Stimulated activated CD8-positive, alpha-beta memory T cell treated with anti-CD3 and anti-CD28 coated beads, Interleukin-15, amount 100 ng/mL, for 1 hour (primary cell): ENCODE measurements around the gene ARL8A.
"Not testable (repeated sequence)": the region's sequence is repeated elsewhere in the genome, so short reads cannot be mapped to it uniquely, and the experiment has no call there.

Experiments
- DNase-seq: peaks from one replicate; pipeline ENCODE4 v3.0.0-alpha.2; 2020; ENCODE audit warnings: low read depth

The ARL8A gene

GRCh38 chr1:202158810-202159533, 14.4 kb upstream of the ARL8A start:
- no peak for DNase-seq

DNA sequence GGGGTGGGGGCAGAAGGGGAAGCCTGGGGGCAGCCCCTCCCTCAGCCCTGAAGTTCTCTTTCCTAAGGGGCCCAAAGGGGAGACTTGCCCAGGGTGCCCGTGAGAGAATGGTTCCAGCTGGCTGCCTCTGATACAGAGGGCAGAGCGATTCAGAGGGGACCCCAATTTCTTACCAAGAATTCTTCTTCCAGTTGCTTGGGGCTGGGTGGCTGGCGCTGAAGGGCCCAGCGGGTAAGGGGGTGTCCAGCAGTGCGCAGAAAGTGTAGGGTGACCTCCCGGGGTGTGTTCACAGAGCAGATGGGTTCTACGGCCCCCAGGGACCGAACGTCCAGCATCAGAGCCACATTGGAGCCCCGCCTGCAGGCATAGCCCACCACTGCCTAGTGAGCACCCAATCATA, 13.4 kb upstream of the ARL8A start:
- DNase-seq = no peak

DNA sequence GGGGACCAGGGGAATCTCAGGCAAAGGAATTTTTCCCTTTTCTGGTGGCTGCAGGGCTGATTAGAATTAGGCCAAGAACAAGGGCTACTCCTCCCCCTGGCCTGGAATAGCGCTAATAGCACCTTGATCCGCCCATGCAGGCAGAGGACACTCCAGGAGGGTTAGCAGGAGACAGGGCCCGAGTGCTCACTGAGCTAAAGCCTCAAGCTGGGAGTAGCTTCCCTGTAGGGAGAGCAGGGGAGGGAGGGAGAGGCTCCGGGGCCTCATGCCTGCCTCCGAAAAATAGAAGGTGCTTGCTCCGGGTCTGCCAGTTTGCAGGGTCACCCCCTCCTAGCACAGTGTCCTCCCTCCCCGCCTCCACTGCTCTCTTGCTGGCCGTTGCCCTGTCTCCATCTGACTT, 12.1 kb upstream of the ARL8A start:
- DNase-seq = no peak

GRCh38 chr1:202155478-202156021, 11.0 kb upstream of the ARL8A start:
- no peak for DNase-seq

DNA sequence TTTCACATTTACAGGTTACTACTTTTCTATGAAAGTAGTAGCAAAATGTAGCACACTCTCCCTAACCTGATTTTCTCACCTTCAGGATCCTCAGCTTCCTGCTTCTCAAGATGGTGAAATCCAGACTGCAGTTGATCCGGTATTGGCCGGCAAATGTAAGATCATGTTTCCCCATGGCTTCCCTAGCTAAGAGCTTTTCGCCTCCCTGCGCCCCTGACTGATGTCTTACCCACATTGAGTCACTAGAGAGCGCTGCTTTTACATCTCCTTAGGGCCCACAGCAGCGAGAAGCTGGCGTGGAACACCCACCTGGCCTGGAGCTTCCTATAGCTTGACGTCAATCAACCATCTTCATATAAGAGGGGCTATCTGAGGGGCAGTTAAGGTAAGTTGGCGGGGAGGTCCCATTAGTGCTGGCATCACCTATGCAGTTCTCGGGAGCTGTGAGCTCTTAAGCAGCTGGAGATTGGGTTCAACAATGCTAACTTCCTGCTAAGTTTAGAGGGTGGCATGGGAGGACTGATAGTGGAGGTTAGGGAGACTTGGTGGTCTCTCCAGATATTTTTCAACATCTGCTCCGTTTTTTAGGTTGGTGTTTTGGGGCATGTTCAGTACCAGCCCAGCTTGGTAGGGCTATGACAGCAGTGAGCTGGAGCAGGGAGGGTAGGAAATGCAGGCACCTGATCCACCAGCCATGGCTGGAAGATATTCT, 10.4 kb upstream of the ARL8A start:
- DNase-seq = no peak

DNA sequence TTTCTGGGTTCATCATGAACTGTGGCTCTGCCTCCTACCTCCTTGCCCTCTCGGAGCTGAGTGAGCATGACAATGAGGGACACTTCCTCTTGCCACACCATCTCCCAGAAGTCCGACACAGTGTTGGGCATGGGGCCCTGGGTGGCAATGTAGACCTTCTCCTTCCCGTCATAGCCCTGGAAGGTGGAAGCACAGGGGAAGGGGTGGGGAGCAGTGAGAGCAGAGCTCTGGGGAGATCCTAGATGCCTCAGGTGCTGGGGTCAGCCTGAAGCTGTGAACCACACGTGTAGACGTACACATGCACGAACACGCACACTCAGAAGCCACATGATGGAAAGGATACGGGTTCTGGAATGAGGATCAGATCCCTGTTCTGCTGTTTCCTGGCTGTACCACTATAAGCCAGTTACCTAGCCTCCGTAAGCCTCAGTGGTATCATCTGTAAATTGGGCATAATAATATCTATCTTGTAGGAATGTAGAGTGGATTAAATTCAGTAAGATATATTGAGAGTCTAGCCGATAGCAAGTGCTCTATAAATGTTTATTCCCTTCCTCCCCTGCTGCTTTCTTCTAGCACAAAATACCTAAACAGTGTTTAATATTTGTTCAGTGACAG, 9.7 kb upstream of the ARL8A start:
- no peak for DNase-seq

DNA sequence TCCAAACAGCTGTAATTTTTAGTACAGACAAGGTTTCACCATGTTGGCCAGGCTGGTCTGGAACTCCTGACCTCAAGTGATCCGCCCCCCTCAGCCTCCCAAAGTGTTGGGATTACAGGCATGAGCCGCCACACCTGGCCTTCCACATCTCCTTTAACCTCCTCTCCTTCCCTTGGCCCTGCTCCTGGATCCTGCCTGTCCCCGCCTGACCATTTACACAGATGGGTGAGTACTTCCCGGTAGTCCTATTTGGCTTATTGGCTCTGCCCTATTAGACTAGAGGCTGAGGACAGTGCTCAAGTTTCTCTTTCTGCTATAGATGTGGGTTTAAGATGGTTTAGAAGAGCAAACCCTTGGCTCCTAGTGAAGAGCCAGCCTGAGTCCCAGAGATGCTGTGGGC, 8.7 kb upstream of the ARL8A start:
- no peak for DNase-seq

DNA sequence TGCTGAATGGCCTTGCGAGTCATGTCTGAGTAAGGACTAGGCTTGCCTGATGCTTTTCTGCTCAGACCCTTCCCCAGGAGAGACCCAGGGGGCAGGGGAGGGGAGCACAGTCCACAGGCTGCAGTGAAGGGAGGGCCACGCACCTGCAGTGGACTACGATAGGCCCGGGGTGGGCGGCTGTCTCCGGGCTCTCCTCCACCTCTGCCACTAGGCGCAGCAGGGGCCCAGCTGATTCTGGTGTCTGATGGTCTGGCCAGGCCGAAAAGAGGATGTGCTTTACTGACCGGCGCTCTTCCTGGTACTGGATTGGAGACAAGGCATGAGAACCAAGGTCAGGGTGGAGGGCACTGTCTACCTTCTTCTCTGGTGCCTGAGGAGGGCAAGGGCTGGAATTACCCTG, 7.9 kb upstream of the ARL8A start:
- no peak for DNase-seq

DNA sequence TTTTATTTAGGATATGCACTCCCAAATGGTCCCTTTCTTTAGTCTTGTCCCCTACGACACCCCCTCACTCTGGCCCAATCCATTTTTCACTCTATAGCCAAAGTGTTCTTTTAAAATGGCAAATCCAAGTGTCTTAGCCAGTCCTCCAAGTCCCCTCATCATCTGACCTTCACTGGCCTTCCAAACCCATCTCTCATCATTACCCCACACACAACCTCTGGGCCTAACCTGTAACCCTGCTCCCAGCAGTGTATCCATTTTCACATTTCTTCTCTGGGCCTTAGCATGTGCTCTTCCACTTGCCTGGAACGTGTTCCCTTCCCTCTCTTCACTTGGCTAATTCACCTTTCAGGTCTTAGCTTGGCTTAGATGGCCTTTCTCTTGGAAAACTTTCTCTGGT, 6.5 kb upstream of the ARL8A start:
- DNase-seq = no peak

DNA sequence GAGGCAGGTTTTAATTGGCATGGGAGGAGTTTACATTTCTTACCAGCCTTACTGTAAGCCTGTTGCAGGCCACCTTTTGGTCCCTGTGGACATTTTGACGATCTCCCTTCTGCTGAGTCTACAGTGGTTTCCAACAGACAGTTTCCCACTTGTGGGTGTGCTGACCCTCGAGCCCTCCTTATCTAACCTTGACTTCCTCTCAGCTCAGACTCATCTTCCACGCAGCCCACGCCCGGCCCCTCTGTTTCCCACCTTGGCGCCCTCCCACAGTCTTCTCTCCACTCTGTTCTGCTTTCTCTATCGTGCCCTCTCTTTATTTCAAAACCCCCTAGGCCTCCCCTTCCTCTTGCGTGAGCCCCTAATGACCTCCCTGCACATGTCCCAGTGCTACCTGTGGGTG, 6.1 kb upstream of the ARL8A start:
- no peak for DNase-seq

DNA sequence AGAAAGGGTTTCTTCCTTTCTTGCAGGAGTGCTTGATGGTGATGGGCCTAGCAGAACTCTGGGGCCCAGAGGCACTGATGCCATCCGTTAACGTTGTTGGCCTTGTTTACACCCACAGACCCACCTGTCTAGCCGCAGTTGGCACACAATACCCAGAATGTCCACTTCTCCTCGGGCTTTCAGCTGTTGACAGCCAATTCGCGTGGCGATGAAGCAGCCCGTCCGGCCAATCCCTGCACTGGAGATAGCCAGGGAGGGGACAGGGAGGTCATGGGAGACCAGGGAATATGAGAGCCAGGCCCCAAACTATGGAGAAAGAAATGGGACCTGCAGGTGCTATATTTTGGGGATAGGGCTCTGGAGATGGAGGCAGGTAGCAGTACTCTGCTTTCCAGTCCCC, 5.7 kb upstream of the ARL8A start:
- no peak for DNase-seq

DNA sequence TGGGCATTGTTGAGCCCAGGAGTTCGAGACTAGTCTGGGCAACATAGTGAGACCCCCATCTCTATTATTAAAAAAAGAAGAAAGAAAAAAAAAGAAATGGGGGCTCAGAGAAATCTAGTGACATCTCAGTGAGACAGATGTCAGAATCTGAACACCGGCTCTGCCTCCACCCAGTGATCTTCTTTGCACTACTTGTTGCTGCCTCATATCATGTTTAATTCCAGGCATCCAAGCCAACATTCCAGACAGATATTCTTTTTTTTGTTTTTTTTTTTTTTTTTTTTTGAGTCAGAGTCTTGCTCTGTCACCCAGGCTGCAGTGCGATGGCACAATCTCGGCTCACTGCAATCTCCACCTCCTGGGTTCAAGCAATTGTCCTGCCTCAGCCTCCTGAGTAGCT, 5.0 kb upstream of the ARL8A start:
- DNase-seq = no peak

GRCh38 chr1:202148391-202148790, 3.9 kb upstream of the ARL8A start:
- DNase-seq = no peak

DNA sequence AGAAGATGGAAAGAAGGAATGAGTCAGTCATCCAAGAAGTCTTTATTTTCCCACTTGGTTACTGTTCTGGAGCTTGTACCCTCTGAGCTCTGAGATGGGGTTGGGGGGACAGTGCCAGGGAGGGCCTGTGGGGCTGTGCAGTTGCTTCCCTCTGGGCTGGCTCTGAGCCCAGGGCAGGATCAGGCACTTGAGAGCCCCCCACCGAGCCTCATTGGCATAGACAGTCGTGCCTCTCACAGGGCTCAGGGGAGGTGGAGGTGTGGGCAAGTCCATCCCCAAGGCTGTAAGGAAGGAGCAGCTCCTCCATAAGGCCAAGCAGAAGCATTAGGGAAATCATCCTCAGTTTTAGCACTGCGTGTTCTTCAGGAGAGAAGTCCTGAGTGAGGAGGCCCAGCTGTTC, 2.5 kb upstream of the ARL8A start:
- DNase-seq = no peak

- DNase-seq = no peak
Observed at GRCh38 chr1:202146279-202146678, 1.7 kb upstream of the ARL8A start.

GRCh38 chr1:202145744-202146140, 1.2 kb upstream of the ARL8A start:
- DNase-seq = not testable (repeated sequence)

- DNase-seq = no peak
Observed at GRCh38 chr1:202145068-202145743, 669 bp upstream of the ARL8A start.

GRCh38 chr1:202143768-202144401, 652 bp downstream of the ARL8A start:
- DNase-seq = no peak

GRCh38 chr1:202143011-202143767, 1.3 kb downstream of the ARL8A start:
- DNase-seq = no peak

DNA sequence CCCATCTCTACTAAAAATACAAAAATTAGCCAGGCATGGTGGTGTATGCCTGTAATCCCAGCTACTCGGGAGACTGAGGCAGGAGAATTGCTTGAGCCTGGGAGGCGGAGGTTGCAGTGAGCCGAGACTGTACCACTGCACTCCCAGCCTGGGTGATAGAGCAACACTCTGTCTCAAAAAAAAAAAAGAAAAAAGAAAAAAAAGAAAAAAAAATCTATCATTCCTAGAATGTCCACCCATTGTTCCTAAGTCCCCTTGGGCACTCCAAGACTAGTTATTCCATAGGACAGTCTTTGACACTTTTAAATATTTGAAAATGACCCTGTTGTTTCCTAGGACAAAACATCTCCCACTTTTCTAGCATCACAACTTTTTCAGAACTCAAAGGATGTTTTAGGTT, 3.1 kb downstream of the ARL8A start:
- DNase-seq = not testable (repeated sequence)

DNA sequence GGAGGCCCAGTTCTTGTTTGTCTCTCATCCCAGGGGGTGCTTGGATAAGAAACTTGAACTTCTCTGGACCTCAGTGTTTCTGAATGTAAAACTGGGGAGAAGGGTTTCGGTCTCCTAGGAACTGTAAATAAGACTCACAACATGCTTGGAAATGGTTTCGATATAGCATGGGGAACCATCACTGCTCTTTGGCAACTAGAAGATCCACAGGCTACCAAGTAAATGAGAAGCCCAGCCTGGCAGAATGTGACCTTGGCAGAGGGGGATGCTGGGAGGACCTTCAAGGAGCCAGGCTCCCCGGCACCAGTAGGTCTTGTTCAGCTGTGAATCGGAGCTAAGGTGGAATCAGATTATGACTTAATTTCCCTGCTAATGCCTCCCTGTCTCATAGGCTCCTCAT, 3.7 kb downstream of the ARL8A start:
- no peak for DNase-seq
